Stimulated activated CD8-positive, alpha-beta memory T cell treated with anti-CD3 and anti-CD28 coated beads, Interleukin-15, amount 100 ng/mL, for 24 hours (primary cell): ENCODE data around the gene ZNF223.

Source experiments
- DNase-seq: peaks from one replicate; pipeline ENCODE4 v3.0.0-alpha.2; 2020; ENCODE audit warnings: low read depth

The ZNF223 gene

GRCh38 chr19:44071824-44072542 is 20.1 kb downstream of the ZNF223 start, which contains the start of gene ZNF284:
TSS of gene ZNF284 (plus strand) at chr19:44072159. CDS start at chr19:44076390, 4,231 bp downstream.
- peak; percentile 49 for DNase-seq

DNA sequence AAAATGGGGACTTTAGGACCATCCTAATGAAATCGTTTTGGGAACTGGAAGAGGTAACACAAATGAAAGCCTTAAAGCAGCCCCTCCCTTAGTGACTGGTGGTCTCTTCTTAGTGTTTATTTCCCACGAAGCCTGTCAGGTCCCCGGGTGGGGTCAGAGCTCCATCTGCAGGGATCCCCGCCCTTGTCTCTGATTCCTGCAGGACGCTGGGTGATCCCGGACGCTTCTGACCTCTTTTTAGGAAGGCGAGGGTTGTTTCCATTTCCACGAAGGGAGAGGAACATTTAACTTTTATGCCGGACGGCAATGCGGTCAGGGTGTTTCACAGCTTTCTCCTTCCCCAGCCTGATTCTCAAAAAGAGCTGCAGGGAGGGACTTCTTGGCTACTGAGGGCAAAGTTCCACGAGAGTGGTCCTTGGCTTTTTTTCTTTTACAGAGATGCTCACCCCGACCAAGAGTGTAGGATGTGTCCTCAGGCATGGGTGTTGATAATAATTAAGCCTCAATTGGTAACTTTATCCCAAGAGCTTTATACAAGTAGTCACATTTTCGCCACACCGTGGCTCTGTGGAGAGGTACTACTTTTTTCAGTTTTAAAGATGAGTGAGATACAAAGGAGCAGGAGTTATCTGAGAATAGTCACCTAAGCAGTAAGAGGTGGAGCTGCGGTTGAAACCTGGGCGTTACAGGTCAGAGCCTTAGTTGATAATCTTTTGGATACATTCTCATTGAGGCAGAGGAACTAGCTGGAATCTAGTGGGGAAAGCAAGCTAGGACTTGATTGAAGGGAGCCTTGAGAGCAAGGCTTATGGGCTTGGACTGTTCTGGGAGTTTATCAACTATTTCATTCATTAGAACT is 20.9 kb downstream of the ZNF223 start:
- DNase-seq, result no peak

DNA sequence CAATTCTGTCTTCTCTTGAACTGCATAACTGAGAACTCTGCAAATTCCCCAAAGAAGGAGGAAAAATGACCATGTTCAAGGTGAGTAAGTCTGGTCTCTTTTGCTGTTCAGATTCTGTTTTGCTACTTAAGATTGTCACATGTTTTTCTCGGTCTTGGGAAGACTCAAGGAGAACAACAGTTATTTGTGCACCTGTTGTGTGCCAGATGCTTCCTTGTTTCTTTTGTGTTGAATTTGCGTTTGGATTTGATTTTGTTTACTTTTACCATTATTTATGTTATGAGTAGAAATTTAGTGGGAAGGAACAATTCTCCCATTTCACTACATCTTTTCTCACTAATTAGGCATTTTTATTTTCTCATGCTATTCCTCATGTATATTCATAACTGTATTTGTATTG is 24.5 kb downstream of the ZNF223 start:
- DNase-seq, result no peak

DNA sequence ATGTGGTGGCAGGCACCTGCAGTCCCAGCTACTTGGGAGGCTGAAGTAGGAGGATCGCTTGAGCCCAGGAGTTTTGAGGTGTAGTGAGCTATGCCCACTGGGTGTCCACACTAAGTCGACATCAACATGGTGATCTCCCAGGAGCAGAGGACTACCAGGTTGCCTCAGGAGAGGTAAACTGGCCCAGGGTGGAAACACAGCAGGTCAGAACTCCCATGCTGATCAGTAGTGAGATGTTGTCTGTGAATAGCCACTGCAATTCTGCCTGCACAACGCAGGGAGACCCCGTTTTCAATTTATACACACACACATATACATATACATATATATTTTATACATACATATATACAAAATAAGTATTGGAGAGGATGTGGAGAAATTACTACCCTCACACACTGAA is 40.3 kb downstream of the ZNF223 start:
- no peak for DNase-seq

DNA sequence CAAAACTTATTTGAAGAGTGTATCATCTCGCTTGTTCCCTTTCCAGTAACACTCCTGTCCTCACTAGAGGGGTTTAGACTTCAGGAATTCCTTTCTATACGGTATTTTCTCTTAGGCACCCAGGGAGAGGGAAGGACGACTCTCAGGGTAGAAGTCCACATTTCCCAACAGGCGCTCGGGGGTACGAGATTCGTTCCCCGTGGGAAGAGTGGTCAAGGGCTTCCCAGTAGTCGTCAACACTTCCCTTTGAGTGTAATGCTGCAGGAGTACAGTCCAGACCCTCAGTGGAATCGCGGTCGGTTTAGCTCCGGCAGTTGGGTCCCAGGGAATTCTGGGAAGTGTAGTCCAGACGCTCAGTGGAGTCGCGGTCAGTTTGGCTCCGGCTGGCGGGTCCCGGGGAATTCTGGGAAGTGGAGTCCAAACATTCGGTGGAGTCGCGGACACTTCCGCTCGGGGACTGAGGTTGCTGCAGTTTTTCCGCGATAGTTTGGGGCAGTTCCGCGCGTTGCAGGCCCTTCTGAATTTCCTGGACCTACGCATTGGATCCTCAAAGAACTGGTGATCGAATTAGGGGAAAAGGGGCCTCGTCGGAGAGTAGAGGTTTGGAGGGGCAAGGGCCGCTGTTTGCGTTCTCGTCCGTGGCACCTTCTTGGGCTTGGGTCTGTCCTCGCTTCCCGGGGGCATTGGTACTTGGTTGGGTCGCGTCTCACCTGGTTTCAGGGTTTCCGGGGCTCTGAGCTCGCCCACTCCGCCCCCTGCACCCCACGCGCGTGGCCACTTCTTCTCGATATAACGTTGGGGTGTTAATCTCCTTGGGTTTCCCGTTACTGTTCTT is 42.3 kb downstream of the ZNF223 start, which contains the start of gene ZNF224:
Gene ZNF224, plus strand, starts transcription at position 431 of the 835 bp plus-strand sequence. CDS start 3,513 bp downstream, outside the sequence.
- DNase-seq, result peak; percentile 46

DNA sequence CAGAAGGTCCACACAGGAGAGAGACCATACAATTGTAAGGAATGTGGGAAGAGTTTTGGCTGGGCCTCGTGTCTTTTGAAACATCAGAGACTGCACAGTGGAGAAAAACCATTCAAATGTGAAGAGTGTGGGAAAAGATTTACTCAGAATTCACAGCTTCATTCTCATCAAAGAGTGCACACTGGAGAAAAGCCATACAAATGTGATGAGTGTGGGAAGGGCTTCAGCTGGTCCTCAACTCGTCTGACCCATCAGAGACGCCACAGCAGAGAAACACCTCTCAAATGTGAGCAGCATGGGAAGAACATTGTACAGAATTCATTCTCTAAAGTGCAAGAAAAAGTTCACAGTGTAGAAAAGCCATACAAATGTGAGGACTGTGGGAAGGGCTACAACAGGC is 55.9 kb downstream of the ZNF223 start:
- DNase-seq, result no peak

DNA sequence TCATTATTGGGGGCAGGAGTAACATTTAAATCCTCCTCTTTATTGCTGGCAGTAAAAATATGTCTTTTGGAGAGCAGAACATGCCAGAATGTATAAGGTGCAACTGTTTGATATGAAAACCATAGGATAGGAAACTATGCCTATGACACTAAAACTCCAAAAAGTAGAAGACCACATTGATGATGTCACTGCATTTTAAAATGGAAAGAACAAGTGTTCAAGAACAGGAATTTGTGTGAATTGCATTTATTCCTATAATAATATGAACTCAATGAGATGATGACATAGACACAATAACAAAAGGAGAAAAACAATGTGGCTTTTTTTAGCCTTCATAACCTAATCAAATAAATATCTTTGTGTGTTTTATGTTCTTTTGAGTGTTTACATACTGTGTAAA is 57.6 kb downstream of the ZNF223 start:
- DNase-seq, result no peak

DNA sequence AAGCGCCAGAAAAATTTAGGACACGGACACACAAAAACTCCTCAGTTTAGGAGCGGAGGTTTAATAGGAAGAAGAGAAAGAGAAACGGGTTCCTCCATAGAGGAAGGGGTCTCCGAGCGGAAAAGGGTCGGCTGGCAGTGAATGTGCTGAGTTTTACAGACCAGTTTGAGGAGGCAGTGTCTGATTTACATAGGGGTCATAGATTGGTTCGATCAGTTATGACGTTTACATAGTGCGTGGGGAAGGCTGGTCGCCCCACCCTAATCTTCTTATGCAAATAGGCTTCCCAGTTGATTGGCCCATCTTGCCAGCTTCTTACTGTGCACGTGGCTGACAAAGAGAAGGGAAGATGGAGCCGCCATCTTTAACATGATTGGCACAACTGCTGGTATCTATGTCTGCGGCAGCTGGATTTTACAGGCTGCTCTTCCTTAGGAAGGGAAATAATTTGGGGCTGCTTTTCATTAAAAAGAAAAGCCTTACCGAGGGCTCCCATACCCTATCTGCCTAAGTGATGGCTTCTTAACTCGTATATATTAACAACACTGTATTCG is 60.2 kb downstream of the ZNF223 start:
- DNase-seq, result no peak

DNA sequence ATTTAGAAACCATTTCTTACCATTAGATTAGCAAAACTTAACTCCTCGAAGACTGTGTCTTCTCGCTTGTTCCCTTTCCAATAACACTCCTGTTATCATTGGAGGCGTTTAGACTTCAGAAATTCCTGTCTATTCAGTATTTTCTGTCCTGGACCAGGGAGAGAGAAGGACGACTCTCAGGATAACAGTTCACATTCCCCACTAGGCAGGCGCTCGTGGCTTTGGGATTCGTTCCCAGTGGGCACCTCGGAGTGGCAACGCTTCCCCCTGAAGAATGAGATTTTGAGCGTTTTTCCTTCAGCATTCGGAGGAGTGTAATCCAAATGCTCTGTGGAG is 60.9 kb downstream of the ZNF223 start:
- DNase-seq, result no peak

GRCh38 chr19:44113138-44113783 is 61.4 kb downstream of the ZNF223 start, which contains the start of gene ZNF225:
TSS of gene ZNF225 (plus strand) at chr19:44113399. CDS start at chr19:44115828, 2,429 bp downstream.
- DNase-seq, result peak; percentile 44

DNA sequence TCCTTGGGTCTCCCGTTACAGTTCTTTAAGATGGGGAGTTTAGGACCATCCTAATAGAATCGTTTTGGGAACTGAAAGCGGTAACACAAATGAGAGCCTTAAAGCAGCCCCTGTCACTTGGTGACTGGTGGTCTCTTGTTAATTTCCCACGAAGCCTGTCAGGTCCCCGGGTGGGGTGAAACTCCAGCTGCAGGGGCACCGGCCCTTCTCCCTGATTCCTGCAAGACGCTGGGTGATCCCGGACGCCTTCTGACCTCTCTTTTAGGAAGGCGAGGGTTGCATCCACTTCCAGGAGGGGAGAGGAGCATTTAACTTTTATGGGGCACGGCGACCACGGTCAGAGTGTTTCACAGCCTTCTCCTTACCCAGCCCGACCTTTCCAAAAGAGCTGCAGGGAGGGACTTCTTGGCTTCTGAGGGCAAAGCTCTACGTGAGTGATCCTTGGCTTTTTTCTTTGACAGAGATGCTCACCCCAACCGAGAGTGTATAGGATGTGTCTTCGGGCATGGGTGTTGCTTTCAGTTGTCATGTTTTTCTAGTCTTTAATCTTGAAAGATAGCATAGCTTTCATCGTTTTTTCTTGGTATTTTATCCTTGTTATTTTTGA is 62.1 kb downstream of the ZNF223 start:
- no peak for DNase-seq
